IPS-NIHi11 (cell line): ENCODE measurements around the gene ABCA2.
"Not testable (repeated sequence)": the region's sequence is repeated elsewhere in the genome, so short reads cannot be mapped to it uniquely, and the experiment has no call there.

Experiments used
- DNase-seq: peaks from one replicate; pipeline ENCODE4 v3.0.0; 2012; ENCODE audit warnings: mixed read lengths, low spot score

Gene ABCA2

DNA sequence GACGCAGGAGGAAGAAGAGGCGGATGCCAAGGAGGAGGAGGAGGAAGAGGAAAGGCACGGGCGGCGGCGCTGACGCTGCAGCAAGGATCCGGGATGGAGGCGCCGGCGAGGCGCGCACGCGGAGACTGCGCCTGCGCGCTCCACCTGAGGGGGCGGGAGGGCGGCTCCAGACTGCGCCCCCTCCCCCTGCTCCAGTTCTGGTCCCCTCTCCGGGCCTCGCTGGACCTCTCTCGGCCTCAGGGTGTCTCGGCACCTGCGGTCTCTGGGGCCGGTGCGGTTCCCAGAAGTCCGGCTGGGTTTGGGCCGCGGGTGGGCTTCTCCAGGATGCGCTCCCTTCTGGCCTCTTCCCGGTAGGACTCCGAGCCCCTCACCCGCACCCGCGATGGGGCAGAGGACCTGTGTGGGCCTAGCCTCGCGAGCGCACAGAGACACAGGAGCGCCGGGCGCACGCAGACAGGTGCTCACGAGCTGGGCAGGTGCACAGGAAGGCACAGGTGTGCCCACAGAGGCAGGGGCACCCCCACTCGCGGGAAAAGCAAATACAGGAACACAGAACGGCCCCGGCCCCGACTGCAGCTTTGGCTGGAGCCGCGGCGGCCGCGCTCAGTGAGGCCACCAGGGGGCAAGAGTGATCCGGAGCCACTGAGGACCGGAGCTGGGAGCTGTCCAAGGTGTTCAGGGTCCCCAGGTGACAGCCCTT lies 18.2 kb upstream of the ABCA2 start, which contains the start of gene NPDC1:
TSS of gene NPDC1 (minus strand) at position 90 of the 700 bp plus-strand sequence. CDS start 188 bp downstream, outside the sequence.
- DNase-seq: peak; percentile 93

DNA sequence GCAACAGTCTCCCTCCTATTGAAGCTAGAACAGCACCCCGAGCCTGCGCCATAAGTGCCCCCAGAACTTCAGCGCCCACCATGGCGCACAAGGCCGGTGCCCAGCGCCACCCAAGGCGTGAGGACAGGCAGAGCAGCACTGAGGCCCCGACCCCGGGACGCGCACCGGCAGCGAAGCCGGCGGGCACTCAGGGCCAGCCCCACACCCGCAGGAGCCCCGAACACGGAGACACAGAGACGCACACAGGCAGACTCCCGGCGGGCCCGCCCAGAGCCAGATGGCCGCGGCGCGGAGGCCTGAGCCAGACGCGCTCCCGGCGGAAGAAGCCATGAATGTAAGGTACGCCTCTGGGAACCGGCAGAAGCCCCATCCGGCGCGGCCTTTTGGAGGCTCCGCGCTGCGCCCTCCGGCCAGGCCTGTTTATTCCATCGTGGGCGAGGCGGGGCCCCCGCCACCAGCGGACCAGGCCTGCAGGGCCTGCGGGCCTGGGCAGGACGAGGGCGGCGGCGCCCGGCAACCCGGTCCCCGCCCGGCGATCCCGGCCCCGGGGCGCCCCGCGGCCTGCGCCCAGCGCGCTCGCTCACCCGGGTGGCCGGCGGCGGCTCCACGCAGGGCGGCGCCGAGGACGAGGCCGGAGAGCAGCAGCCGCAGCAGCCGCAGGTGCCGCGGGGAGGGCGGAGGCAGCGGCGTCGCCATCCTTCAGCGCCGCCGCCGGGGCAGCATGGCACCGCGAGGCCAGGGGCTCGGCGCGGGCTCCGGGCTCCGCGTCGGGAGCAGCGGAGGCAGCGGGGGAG lies 17.5 kb upstream of the ABCA2 start:
- DNase-seq: peak; percentile 69

DNA sequence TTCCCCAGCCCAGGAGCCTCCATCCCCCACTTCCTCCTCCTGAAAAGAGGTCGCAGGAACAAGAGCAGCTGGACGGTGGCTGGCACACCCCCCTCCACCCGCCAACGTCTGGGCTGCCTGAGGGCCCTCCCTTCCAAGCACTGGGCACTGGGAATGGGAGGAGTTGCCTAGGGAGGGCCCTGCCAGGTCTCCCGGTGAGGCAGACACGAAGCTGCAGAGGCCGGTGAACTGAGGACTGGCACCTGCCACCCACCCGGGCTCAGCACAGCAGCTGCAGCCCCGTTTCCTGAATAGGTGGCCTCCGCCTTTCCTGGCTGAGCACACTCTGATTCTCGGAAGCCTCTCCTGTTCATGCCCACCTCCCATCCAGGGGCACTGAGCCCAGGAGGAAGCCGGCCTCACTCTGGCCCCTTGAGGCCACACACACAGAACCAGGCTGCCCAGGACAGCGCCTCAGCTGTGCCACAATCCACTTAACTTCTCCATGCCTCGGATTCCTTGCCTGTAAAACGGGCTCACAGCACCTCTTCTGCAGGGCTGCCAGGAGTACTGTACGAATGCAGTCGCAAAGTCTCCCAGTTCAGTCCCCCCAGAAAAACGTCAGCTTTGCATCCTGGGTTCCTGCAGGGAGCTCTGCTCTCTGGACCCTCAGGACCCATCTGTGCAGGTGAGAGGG lies 16.6 kb upstream of the ABCA2 start:
- DNase-seq: no peak

DNA sequence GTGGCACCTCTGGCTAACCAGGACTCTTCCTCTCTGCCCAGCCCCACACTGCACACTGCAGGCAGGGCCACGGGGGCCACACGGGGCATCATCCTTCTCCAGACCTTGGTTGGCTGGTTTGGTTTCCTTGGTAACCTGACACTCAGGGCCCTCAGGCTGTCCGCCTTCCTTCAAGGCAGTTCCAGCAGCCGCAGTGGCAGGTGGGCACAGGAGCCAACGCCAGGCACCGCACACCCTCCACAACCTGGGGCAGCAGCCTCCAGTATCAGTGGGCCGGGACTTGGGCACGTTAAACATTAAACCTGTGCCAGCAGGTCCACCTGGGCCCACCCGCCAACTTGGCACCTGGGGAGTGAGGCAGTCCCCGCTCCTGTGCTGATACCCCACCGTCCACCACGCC lies 16.0 kb upstream of the ABCA2 start:
- no peak for DNase-seq

DNA sequence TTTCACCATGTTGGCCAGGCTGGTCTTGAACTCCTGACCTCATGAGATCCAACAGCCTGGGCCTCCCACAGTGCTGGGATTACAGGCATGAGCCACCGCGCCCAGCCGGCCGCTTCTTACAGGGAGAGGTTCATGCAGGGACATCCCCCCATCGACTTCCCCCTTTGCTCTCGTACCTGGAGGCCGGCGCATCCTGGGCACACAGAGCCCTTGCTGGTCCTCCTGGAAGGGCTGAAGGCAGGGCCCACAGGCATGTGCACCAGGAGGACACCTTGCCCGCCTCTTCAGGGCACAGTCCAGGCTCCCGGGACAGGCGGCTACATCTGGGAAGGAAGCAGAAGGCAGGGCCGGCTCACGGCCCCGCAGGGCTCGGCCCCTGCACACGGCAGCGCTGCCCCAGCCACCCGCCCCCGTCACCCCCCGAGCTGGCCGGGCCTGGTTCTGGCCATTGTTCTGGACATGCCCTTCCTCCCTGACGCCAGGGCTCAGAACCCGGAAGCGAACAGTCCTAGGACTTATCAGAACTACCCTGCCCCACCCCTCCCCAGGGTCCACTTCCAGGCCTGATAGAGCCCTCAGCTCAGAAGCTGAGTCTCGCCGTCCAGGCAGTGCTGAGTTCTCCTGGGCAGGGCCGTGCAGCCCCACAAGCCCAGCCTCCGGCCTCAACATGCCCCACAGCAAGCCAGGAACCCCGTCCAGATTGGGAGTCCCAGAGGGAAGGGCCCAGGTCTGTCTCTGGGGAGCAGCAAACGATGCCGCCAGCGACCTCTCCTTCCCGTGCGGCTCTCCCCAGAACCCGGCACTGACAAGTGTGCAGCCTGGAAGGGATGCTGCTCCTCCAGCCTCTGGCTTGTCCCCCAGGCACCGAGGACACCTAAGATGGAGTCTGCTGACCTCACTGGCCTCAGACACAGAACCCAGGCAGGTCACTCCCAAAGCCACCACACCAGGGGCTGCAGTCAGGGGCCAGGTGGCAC lies 15.0 kb upstream of the ABCA2 start:
- no peak for DNase-seq

DNA sequence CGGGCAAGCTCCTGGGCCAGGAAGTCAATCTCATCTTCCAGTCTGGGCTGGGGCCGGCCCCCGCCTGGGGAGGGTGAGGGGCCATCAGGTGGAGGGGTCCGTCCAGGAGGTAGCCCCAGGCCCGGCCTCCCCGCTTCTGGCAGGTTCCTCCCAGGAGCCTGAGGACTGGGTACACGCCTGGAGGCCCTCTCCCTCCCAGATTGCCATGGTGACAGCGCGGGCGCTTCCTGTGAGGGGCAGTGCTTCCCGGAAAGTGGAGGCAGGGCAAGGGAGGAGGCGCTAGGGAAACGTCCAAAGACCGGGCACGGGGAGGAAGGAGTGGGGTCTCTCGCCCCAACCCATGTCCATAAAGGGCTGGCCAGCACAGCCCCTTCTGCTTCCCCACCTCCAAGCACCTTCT lies 13.1 kb upstream of the ABCA2 start:
- DNase-seq: no peak

DNA sequence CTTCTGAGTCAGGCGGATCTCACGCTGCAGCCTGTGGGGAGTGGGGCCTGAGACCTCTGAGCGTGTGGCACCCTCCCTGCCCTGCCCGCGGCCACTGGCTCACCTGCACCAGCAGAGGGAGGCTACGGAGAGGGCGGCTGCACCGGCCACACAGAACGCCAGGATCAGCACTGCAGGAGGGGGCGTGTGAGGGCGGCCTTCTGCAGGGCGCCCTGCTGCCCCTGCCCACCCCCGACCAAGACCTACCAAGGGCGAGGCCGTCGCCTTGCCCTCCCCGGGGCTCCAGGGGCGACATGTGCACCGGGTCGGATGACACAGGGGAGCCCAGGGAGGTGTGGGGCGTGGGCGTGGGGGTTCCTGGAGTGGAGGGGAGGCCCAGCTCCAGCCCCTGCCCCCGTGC lies 12.5 kb upstream of the ABCA2 start:
- DNase-seq: no peak

DNA sequence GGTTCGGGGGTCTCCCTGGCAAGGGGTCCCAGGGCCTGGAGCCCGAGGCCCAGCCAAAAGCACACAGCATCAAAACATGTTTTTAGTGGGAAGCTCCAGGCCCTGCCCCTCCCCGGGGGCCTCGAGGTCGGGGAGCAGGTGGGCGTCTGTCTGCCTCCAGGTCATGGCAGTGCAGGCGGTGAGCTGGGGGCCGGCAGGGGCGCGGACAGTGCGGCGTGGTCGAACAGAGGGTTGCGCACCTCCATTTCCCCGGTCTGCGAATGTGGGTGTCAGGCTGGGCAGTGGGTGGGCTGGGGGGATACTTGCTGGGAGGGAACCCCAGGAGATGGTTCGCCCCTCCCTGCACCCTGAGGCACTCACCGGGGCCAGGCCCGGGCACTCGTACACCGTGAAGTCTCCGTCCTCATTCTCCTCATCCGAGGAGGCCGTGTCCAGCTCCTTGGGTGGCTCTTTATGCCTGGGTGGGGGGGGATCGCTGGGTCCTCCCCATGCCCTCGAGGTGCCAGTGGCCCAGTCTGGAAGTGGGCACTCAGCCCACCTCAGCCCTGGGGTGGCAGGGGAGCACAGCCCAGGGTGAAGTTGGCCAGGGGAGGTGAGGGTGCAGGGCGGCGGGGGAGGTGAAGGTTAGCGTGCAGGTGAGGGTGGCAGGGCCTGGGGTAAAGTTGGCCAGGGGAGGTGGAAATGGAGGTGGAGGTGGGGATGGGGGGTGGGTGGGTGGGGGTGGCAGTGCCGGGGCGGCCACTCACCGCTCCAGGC lies 11.8 kb upstream of the ABCA2 start:
- DNase-seq: no peak

DNA sequence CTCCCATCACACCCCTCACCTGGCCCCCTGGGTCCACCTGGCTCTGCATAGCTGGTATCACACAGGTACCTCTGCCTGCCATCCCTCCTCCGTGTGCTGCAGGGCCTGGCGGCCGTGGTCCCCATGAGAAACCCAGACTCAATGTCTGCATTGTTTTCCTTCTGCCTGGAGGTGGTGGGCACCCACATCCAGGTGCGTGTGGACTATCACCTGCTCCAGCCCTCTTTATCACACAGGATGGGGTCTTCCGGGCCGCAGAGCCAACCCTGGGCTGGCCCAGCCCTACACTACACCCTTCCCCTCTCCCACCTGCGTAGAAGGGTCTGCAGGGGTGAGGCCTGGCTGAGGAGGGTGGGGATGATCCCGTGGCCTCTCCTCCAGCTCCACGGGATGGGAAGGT lies 10.9 kb upstream of the ABCA2 start:
- DNase-seq: no peak

DNA sequence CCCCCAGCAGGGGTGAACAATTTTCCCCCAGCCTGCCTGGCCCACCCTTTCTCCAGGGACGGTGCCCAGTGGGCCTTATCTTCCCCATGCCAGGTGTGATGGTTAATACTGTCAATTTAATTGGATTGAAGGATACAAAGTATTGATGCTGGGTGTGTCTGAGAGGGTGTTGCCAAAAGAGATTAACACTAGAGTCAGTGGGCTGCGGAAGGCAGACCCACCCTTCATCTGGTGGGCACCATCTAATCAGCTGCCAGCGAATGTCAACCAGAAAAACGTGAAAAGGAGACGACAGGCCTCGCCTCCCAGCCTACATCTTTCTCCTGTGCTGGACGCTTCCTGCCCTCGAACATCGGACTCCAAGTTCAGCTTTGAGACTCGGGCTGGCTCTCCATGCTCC lies 9.4 kb upstream of the ABCA2 start:
- no peak for DNase-seq

DNA sequence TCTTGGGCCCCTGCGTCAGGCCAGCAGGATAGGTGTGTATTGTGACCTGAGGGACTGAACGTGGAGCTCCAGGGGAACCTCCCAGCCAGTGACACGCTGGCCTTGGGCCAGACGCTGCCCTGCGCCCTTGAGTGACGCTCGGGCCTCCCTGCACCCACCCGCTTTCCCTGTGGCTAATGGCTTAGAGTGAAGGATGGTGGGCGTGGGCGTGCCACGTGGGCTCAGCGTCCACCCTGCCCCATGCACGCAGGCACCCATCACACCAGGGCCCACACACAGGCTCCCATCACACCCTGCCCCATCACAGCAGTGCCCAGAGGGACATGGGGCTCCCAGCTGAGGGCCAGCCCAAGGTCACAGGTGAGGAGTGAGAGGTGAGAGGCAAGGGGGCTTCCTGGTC lies 9.0 kb upstream of the ABCA2 start:
- no peak for DNase-seq

DNA sequence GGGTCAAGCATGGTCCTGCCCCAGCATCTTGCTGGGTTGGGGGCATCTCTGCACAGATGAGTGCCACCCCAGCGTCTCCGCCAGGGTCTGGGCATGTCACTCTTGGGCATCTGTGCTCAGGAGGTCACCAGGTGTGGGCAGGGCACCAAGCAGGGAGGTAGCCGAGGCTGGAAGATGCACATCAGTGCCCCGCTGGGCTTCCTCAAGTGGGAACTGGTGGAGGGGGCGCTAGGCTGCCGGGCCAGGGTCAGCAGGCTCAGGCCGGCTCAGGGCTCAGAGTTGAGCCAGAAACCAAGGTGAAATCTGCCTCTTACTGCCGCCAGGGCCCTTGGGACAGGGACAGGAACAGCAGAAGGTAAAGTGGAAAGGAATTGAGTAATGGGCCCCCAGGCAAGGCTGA lies 7.9 kb upstream of the ABCA2 start:
- no peak for DNase-seq

DNA sequence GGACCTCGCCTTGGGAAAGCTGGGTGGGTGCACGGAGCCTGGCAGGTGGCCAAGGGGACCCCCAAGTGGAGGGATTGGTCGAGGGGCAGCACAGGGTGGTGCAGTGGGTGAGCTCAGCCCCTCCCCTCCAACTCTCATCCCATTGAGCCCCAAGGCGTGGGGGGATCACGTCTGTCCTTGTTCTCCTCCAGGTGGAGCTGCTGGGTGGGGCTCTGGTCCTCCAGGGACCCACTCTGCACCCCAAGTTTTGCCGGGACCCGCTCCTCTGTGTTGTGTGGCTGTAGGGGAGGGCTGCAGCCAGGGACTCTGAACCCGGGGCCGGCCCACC lies 7.4 kb upstream of the ABCA2 start:
- peak; percentile 67 for DNase-seq

DNA sequence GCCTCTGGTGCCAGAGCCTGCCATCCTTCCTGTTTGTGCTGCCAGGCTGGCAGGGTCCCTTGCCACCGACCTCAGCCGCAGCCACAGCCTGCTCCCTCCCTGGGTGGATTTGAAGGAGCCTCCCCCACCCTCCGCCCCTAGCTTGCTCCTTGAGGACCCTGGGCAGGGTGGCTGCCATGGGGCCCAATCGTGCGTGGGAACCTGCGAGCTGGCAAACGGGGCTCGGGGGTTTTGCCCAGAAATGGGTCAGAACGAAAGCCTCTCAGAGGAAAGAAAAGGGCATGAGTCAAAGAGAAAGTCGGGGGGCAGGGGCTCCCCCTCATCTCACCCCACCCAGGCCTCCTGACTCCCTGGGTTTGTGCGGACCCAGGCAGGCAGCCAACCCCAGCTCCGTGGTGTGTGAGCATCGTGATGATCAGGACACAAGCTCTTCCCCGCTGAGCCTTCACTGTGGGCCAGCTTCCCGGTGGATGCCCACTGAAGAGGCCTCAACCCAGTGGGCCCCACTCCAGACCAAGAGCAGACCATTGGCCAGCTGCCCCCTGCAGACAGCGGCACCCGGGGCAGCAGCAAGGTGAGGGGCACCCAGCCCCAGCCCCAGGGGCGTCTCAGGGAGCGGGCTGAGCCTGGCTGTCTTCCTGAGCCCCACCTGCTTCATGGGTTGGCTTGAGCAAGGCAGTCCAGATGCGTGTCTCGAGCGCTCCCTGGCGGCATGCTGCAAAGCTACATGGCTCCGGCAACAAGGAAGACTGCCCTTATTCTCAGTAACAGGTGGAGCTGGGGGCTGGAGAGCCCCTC lies 6.9 kb upstream of the ABCA2 start:
- peak; percentile 92 for DNase-seq

DNA sequence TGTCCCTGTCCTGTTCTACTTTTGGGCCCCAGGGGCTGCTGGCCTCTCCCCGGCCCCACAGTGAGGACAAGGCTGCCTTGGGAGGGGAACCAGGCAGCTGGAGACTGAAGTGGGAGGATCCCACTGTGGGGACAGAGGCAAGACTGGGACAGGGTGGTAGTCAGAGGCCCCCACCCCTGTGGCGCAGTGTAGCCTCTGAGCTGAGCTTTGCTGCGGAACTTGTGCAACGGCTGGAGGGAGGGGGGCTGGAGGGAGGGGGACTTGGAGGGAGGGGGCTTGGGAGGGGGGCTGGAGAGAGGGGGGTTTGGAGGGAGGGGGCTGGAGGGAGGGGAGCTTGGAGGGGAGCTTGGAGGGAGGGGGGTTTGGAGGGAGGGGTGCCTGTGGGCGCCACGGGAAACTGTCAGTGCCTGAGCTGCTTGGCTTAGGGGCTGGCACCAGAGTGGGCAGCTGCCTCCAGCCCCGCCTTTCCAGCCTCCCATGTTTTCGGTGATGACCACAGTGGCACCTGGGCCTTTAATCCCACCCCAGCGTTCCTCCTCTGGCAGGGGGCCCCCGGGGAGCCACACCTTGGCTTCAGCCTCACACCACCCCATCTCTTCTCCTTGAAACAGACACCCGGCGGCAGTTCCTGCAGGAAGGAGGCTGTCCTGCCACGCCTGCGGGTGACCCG lies 6.1 kb upstream of the ABCA2 start:
- no peak for DNase-seq

DNA sequence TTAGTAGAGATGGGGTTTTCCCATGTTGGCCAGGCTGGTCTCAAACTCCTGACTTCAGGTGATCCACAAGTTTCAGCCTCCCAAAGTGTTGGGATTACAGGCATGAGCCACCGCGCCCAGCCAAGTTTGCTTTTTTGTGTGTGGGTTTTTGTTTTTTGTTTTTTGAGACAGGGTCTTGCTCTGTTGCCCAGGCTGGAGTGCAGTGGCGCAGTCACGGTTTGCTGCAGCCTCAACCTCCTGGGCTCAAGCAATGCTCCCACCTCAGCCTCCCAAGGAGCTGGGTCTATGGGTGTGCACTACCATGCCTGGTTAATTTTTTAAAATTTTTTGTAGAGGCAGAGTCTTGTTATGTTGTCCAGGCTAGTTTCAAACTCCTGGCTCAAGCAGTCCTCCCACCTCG lies 5.4 kb upstream of the ABCA2 start:
- not testable (repeated sequence) for DNase-seq

DNA sequence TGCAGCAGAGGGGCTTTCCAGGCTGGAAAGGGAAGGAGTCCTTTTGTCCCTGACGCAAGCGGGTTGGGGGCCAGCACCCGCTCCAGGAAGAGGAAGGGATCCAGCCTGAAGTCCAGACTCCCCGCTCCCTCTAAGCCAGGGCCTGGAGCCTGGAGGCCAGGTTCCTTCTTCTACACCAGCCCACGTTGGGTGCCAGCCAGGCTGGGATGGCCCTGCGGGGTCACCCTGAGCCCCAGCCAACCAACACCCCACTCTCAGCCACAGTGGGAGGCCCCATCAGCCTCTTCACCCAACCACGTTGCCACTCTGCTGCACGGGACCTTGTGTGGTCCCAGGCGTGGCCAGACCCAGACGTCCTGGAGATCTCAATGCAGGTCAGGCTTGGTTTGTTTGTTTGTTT lies 4.8 kb upstream of the ABCA2 start:
- DNase-seq: no peak

DNA sequence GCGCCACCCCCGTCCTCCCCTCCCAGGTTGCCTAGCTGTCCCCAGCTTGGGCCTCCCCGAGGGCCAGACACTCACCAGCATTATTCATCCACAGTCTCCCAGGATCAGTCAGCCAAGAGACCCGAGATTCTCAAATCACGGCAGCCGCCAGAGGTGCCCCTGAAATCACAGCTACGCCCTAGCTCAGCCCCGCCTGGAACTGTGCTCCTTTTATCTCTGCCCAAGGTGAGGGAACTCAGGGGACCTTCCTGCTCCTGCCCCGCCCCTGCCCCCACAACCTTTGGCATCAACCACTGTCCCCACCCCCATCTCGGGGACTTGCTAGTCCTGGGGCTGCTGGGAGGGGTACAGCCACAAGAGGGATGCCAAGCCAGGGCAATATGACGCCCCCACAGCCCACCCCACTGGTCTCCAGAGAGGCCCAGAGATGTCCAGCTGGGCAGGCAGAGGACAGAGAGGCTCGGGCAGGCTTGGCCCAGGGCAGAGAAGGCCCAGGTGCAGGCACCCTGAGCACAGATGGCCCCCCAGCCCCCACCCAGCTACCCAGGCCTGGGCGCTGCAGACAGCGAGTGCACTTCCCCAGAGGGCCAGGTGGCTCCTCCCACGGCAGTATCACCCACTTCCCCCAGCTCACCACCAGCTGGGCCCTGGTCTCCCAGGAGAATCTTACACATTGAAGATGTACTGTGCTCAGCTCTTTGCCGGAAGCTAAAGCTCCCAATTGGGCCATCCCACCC lies 4.0 kb upstream of the ABCA2 start, which contains the start of gene FUT7:
TSS of gene FUT7 (minus strand) at position 185 of the 737 bp plus-strand sequence. CDS start at position 88, 97 bp downstream.
- no peak for DNase-seq
